ENCODE measurements around the gene POC1A.
"Not testable (repeated sequence)": the region's sequence is repeated elsewhere in the genome, so short reads cannot be mapped to it uniquely, and the experiment has no call there.

POC1A gene

DNA sequence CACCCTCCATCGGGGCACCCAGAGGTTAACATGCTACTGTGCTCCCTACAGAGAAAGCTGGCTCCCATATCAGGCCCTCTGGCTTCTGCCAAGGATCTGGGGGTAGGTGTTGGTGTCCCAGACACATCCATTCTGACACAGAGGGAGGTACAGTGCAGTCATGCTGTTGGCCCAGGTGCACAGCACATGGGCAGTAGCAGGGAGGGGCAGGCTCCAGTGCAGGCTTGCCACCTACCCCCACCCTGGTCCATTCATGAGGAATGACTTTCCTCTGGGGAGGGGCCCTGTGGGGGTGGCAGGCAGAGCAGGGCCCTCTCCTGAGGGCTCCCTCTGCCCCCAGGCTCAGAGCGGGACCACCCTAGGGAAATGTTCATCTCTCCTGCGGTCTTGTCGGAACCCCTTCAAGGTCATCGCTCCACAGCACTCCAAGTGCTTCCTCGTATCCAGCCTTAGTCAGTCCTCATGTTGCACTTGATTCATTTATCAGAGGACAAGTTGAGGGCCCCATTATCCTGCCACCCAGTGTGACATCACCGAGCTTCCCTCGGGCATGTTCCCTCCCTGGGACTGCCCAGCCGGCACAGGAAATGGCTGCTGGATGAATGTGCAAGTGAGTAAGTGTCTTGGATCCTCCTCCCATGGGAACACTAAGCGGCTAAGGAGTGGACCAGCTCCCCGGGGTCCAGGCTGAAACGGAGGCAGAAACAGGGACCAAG lies 107.9 kb downstream of the POC1A start:
- peak; percentile 99 for DNase-seq (ENCODE audit: low spot score)

DNA sequence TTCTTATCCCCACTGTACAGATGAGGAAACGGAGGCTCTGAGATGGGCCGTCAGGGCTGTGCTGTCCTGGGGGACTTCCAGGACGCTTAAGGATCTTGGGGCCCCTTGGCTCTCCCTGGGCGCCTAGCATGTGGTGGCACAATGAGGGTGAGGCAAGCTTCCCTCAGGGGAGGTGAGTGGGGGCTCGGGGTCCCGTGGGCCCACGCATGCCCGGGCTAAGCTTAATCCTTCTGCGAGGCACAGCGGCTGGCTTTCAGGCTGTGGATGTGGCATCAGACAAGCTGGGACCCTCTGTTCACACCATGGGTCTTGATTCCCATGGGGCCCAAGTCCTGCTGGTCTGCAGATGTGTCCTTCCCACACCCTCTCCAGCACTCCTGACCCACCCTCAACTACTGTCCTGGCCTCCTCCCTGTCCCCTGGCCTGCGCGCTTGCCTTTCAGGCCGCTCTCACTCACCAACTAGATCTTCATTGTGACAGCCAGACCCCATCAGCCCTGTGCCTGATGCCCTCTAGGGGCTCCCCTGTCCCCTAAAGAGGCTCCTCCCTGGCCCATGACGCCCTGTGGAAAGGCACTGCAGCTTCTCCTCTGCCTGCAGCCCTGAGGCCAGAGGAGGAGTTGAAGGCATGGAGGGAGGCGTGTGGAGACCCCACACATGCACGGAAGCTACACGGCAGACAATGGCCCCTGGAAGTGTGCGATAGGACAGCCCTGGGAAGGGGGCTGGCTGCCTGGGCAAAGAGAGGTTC lies 109.2 kb downstream of the POC1A start:
- DNase-seq (ENCODE audit: low spot score) = no peak

DNA sequence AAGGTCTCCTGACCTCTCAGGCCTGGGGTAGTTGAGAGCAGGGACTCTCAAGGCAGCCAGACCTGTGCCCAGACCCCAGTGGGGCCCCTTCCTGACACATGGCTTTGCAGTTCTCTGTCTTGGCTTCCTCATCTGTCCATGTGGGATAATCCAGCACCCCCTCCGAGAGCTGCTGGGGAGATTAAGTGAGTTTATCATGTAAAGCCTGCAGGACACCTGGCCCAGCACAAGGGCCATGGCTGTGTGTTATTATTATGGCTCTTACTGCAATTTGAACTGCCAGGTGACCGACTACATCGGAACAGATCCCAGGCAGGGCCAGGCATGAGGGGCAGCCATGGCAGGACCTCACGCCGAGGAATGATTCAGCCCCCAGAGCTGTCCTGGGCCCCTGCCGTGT lies 110.5 kb downstream of the POC1A start:
- DNase-seq (ENCODE audit: low spot score) = no peak

DNA sequence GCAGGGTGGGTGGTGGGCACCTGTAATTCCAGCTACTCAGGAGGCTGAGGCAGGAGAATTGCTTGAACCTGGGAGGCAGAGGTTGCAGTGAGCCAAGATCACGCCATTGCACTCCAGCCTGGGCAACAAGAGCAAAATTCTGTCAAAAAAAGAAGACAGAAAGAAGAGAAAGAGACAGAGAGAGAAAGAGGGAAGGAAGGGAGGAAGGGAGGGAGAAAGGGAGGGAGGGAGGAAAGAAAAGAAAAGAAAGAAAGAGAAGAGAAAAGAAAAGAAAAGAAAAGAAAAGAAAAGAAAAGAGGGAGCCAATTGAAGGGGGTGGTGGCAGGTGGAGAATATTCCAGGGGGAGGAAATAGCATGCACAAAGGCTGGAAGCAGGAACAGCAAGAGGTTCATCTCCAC lies 111.2 kb downstream of the POC1A start:
- DNase-seq (ENCODE audit: low spot score) = not testable (repeated sequence)

DNA sequence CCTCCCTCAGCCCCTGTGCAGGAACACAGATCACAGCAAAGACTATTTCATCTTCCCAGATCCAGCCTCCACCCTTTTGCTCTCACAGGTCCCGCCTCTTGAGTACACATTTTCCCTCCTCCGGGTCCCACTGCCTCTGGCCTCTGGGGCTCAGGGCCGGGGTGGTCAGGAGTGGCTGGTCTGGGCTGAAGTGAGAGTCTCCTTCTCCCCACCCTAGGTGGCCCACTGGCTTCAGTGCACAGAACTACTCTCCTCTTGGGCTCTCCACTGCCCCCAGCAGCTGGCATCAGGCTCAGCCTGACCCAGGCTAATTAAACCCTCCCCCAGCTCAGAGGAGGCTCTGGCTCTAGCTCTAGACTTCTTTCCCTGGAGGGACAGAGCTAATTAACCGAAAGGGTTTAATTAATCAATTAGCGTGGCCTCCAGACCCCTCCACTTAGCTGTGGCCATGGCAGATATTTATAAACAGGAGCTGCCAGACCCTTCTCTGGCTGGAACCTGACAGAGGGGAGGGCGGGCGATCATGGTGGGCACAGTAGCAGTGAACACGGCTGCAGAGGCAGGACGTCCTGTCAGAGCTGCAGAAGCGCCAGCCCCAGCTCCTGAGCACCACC lies 113.0 kb downstream of the POC1A start:
- DNase-seq (ENCODE audit: low spot score) = no peak

DNA sequence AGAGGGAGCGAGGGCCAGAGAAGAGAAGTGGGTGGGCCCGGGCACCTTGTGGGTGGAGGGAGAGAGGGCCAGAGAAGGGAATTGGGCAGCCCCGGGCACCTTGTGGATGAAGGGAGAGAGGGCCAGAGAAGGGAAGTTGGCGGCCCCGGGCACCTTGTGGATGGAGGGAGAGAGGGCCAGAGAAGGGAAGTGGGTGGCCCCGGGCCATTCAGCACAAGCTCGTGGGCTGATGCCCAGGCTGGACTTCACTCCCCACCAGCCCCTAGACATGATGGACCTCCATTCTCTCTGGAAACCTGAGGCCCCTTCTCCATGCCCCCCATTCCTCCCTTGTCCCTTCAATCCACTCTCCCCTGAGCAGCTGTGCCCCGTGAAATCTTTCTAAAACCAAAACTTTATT lies 113.6 kb downstream of the POC1A start:
- no peak for DNase-seq (ENCODE audit: low spot score)

DNA sequence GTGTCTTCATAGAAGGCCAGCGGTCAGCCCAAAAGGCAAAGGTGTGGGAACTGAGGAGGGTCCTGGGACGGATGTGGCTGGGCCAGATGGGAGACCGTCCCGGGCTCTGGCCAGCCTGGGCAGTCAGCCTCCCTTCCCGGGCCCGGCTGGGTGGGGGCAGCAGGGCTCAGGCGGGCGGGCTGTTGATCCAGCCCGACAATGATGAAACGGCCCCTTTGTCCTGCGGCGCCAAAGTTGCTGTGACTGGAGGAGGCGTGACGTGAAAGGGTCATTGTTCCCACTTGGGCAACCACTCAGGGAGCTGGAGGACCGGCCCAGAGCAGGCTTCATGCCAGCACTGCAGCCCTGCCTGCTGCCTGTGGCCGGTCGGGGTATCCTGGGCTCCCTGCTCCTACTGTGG lies 114.4 kb downstream of the POC1A start:
- DNase-seq (ENCODE audit: low spot score) = no peak

DNA sequence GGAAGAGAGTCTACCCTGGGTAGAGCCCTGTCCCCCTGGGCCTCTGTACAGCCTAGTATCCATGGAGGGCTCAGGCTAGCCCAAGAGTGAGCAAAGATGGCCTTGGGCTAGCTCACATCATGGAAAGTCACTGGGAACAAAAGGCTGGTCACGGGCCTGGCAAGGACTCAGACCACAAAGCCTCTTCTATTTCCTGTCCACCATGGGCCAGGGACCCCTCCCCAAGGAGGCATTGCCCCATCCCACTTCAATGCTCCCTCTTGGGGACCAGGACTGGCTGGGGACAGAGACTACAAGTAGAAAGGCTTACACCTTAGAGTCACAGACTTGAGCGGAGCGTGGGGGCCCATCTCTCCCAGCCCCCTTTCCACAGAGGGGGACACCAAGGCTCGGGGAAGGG lies 114.8 kb downstream of the POC1A start:
- no peak for DNase-seq (ENCODE audit: low spot score)

DNA sequence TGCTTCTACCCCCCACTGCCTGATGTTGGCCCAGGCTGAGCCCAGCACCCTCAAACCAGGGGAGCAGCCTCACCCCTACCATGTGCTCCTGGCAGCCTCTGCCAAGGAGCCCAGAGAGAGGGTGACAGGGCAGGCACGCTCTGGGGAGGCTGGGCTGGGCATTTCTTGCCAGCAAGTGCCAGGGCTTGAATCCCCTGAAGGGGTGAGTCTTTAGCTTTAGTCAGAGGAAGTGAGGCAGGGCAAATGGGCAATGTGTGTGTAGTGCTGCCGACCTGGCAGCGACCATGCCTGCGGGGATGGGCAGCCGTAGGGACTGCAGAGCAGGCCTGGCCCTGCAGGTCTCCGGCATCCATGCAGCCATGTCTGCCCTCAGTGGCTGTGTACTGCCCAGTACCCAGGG lies 116.0 kb downstream of the POC1A start:
- DNase-seq (ENCODE audit: low spot score) = no peak

DNA sequence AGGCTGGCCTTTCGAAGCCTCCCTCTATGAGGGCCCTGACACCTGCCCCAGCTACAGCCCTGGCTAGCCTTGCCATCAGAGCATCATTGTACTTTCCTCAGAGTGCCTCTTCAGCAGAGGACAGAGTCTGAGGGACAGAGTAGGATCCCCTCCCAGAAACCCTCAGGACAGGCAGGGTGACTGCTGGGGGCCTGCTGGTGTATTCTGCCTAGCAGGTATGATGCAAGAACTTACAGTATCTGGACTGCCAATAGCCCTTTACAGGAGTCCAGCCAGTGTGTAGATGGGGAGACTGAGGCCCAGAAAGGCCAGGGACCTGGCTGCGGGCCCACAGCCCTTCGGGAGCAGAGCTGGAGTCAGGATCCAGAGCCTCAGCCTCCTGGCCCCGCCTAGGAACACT lies 116.9 kb downstream of the POC1A start:
- DNase-seq (ENCODE audit: low spot score) = no peak

DNA sequence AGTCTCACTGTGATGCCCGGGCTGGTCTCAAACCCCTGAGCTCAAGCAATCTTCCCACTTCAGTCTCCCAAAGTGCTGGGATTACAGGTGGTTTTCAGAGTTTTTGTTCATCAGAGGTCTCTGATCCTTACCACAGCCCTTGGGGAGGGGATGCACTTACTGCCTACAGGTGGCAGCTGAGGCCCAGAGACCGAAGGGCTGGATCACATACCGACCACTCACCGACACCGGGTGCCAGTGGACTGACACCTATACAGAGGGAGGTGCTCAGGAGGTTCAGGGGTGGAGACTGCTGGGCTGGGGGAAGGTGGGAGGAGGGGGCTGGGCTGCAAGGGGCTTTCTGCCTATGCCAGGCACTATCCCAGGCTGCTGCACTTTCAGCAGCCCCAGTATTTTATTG lies 117.4 kb downstream of the POC1A start:
- DNase-seq (ENCODE audit: low spot score) = no peak

DNA sequence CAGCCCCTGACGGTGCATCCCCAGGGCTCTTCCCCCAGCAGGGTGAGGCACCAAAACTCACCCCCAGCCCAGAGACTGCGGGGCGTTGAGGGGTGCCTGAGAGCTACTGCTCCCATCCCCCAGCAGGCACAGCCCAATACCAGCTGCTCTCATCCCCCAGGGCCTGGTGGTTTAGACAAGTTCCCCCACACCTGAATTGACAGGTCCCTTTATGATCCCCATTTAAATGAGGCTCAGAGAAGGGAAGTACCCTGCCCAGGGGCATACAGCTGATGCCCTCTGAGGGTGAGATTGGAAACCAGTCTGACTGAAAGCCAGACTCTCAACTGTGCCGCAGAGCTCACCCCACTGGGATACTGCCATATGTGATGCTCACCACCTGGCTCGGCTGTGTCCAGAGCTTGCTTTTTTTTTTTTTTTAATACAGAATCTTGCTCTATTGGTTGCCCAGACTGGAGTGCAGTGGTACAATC lies 118.0 kb downstream of the POC1A start:
- no peak for DNase-seq (ENCODE audit: low spot score)

DNA sequence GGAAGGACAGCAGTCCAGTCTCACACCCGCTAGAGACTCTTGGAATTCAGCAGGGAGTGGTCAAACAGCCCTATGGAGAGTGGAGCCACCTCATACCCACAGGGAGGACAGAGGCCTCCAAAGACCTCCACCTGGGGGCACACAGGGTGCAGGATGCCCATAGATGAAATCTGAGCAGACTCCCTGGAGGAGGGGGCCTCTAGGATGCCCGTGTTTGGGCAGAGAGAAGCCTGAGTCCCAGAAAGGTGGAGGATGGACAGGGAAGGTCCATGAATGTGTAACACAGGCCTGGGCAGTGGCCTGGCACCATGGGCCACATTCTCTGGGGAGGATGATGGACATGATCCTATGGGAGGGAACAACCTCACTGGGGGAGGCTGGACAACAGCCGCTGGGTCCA lies 119.6 kb downstream of the POC1A start:
- no peak for DNase-seq (ENCODE audit: low spot score)

DNA sequence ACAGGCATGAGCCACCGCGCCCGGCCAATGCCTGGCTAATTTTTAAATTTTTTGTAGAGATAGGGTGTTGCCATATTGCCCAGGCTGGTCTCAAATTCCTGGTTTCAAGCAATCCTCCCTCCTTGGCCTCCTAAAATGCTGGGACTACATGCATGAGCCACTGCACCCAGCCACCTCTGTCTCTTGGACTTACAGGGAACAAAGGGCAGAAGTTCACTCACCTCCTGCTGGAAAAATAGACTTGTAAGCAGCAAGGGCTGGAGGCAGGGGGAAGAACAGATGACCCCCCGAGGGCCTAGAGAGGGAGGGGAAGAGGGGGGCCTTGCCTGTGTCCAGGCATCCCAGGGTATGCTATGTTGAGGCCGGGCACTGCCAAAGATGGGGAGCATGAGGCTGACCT lies 120.0 kb downstream of the POC1A start:
- no peak for DNase-seq (ENCODE audit: low spot score)

DNA sequence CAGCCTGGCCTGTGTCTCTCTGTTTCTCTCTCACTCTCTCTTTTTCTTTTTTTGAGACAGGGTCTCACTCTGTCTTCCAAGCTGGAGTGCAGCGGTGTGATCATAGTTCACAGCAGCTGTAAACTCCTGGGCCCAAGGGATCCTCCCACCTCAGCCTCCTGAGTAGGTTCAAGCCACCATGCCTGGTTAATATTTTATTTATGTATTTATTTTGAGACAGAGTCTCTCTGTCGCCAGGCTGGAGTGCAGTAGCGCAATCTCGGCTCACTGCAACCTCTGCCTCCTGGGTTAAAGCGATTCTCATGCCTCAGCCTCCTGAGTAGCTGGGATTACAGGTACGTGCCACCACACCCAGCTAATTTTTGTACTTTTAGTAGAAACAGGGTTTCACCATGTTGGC lies 120.5 kb downstream of the POC1A start:
- DNase-seq (ENCODE audit: low spot score) = not testable (repeated sequence)

DNA sequence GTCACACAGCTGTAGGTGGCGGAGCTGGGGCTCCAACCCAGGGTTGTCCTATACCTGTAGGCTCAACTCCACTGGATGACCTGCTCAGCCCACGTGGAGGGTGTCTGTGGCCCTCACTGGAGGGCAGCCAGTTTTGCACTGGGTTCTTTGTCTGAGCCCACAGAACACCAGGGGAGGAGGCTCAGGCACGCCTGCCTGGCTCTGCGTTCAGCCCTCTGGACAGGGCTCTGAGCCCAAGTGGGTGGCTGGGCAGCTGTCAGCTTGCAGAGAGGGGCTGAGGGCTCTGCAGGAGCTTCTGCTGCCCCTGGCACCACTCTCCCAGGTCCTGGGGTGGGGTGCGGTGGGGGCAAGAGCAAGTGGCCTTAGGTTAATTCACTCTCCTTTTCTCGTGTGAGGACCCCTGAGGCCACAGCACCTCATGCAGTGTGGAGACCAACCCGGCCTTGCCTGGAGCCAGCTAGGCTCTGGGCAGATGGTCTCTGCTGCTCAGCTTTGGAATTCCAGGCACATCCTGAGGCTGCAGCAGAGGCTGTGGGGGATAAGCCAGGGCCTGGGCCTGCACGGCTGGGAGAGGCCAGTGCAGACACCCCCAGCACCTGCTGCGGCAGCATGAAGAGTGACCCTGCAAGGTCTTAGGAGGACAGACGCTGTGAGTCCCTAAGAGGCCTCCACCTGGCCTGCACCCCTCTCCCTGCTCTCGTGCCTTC lies 121.4 kb downstream of the POC1A start:
- no peak for DNase-seq (ENCODE audit: low spot score)

DNA sequence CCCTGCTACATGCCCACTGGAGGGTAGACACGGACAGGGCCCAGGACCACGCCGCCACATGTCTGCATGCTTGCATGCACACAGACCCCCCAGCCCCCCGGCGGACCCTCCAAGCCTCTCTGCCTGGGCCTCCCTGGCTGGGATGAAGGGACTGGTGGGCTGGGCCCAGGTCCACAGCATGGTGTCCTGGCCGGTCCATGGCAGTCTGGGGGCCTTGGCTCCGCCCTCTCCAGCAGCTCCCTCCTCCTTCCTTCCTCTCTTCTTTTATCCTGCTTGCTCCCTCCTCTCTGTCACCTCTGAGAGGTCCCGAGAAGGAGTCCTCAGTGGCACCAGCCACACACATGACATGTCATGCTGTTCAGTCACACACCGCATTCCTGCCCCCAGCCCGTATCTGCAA lies 122.3 kb downstream of the POC1A start:
- no peak for DNase-seq (ENCODE audit: low spot score)

DNA sequence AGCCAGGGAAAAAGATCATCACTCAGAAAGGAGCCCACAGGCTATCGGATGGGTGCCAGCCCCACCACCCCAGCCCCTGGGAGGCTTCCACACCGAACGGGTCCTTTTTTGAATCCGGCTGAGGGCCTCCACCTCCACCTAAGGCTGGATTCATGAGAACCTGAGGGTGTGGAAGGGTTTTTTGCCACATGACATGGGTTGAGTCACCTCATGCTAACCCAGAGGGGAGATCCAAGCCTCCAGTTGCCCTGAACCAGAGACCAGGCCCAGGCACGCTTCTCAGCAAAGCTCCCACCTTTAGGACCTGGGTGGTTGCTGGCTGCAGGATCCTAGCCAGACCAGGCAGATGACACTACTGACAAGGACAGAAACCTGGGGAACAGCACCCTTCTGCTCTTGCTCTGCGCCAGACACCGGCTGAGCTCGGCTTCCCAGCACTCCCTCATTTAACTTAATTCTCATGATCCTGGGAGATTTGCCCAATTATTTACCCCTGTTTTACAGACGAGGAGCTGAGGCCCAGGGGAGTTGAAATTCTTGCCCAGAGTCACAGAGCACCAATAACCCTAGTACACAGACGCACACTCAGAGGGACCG lies 123.4 kb downstream of the POC1A start:
- DNase-seq (ENCODE audit: low spot score) = no peak

DNA sequence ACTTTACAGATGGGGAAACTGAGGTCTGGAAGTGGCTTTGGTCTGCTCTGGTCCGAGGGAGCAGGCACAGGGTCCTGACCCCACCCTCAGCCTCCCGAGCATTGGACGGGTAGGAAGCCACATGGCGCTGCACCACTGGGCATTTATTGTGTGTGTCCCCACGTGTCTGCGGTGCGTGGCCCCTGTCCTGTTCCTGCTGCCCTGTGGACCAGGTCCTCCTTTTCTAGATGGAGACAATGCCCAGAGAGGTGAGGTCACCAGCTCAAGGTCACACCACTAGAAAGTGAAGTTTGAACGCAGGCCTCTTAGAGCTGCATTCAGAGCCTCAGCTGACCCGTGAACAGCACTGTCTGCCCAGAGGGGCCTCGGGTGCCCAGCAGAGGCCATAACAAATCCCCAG lies 124.7 kb downstream of the POC1A start:
- no peak for DNase-seq (ENCODE audit: low spot score)

DNA sequence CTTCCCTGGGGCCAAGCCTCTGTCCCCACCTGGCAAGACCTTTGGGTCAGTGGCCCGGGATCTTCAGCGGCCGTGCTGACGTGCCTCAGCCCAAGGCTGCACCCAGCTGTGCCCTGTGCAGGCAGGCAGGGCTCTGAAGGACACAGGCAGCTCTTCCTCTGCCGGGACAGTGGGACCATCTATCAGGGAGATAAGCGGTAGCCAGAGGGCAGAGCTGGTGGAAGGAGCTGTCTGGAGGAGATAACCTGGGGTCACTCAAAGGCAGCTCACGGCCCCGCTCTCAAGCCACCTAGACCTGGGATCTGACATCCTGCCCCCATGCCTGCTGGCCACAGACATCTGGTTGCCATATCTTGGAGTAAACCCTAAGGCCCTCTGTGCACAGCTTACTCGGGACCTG lies 125.2 kb downstream of the POC1A start:
- DNase-seq (ENCODE audit: low spot score) = no peak

DNA sequence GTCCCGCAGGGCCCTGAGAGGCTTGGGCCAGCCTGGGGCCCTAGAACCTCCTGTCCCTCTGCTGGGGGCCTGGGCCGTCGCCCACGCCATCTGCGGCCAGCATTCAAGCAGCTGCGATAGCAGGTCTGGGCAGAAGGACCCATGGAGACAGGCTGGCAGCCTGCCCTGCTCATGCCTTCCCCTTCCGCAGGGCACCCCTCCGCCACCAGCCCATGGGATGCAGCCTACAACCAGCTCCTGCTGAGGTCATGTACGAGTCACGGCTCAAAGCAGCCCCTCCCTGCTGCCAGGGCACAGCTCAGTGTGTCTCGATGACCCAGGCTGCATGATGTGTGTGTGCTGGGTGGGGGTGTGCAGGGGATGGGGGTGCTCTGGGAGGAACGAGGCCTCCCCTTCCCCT lies 125.7 kb downstream of the POC1A start:
- no peak for DNase-seq (ENCODE audit: low spot score)

DNA sequence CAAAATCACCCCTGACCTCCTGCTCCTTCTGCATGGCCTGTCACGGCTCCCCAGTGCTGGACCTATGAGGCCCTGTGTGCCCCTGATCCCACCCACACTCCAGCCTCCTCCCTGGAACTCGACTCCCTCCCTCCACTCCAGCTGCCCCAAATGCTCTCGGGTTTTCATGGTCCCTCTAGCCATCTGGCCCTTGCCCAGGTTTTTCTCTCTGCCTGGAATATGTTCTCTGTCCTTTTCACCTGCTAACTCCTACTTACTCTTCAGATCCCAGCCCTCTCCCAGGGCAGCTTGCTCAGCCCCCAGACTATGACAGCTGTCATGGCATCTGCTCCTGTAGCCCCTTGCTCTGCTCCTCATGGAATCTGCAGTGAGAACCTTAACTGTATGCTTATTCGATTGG lies 128.2 kb downstream of the POC1A start:
- no peak for DNase-seq (ENCODE audit: low spot score)
